Neural progenitor cell (in vitro differentiated cells): ENCODE data around the gene METTL21A. TPM values are rescaled to one million over a fixed set of nuclear protein-coding genes. Genes with fewer than 3 reads are reported as not detected.
"Not testable (repeated sequence)": the region's sequence is repeated elsewhere in the genome, so short reads cannot be mapped to it uniquely, and the experiment has no call there.

Experiments
- DNase-seq: peaks from one replicate; pipeline ENCODE4 v3.0.0-alpha.2; 2016; ENCODE audit warnings: low spot score
- H2AFZ ChIP-seq: fragments of 200-600 bp; sonication (generic); replicated peaks from 2 replicates; pipeline ENCODE4 v1.6.1; 2016; ENCODE audit warnings: antibody characterized with exemption
- H3F3A ChIP-seq: fragments of 200-600 bp; sonication (generic); 2 replicates; pipeline ENCODE4 v1.6.1; 2016; ENCODE audit warnings: antibody characterized with exemption, low read depth
- H3K27ac ChIP-seq: fragments of 200-600 bp; sonication (generic); 2 replicates; pipeline ENCODE4 v1.5.1; 2016; ENCODE audit warnings: mild to moderate bottlenecking
- H3K27me3 ChIP-seq: fragments of 200-600 bp; sonication (generic); 2 replicates; pipeline ENCODE4 v1.6.1; 2016; ENCODE audit warnings: mild to moderate bottlenecking, moderate library complexity
- H3K36me3 ChIP-seq: fragments of 200-600 bp; sonication (generic); 2 replicates; pipeline ENCODE4 v1.5.1; 2016
- H3K4me1 ChIP-seq: fragments of 200-600 bp; sonication (generic); 2 replicates; pipeline ENCODE4 v1.6.1; 2016; ENCODE audit warnings: mixed run types
- H3K4me2 ChIP-seq: fragments of 200-600 bp; sonication (generic); 2 replicates; pipeline ENCODE4 v1.6.1; 2016
- H3K4me3 ChIP-seq: fragments of 200-600 bp; sonication (generic); 2 replicates; pipeline ENCODE4 v1.5.1; 2016
- H3K79me2 ChIP-seq: fragments of 200-600 bp; sonication (generic); 2 replicates; pipeline ENCODE4 v1.6.1; 2016; ENCODE audit warnings: low read depth
- H3K9ac ChIP-seq: fragments of 200-600 bp; sonication (generic); 2 replicates; pipeline ENCODE4 v1.6.1; 2016
- H3K9me3 ChIP-seq: fragments of 200-600 bp; sonication (generic); 2 replicates; pipeline ENCODE4 v1.5.1; 2016; ENCODE audit warnings: low read depth
- H4K20me1 ChIP-seq: fragments of 200-600 bp; sonication (generic); 2 replicates; pipeline ENCODE4 v1.6.1; 2016; ENCODE audit warnings: low read depth
- H3K27ac Mint-ChIP-seq: 3 replicates; pipeline ENCODE4 v1.8.0; 2021; ENCODE audit warnings: mixed read lengths
- H3K27me3 Mint-ChIP-seq: 2 replicates; pipeline ENCODE4 v1.8.0; 2022; ENCODE audit warnings: low read depth, mild to moderate bottlenecking, inconsistent platforms, moderate library complexity, mixed read lengths; ENCODE audit not compliant: insufficient read depth
- H3K36me3 Mint-ChIP-seq: 3 replicates; pipeline ENCODE4 v1.8.0; 2021; ENCODE audit warnings: mixed read lengths
- H3K4me1 Mint-ChIP-seq: 3 replicates; pipeline ENCODE4 v1.8.0; 2021; ENCODE audit warnings: mixed read lengths
- H3K4me3 Mint-ChIP-seq: 3 replicates; pipeline ENCODE4 v1.8.0; 2021; ENCODE audit warnings: mild to moderate bottlenecking, moderate library complexity, mixed read lengths
- H3K9me3 Mint-ChIP-seq: 3 replicates; pipeline ENCODE4 v1.8.0; 2020; ENCODE audit warnings: mixed read lengths
- EZH2 ChIP-seq: fragments of 200-600 bp; sonication (generic); IDR thresholded peaks from 2 replicates; pipeline ENCODE4 v1.6.1; 2017; ENCODE audit warnings: antibody characterized with exemption, mild to moderate bottlenecking, moderate library complexity
- EZH2phosphoT487 ChIP-seq: fragments of 200-600 bp; sonication (generic); IDR thresholded peaks from 2 replicates; pipeline ENCODE4 v1.6.1; 2017; ENCODE audit warnings: antibody characterized with exemption
- total RNA-seq: library from RNA; depleted of rRNA; stranded (reverse); fragments of >200 nt; gene quantifications from 2 replicates; pipeline ENCODE4 v1.2.3, GENCODE V29; 2015; ENCODE audit warnings: low replicate concordance
- TF ChIP-seq, protein P1 (sequence below): fragments of 200-600 bp; sonication (generic); IDR thresholded peaks from 2 replicates; pipeline ENCODE4 v1.5.1; 2017; ENCODE audit warnings: antibody characterized with exemption, mild to moderate bottlenecking

The METTL21A gene
- total RNA-seq, 1 donor from 2014 or later = 65.2 TPM

DNA sequence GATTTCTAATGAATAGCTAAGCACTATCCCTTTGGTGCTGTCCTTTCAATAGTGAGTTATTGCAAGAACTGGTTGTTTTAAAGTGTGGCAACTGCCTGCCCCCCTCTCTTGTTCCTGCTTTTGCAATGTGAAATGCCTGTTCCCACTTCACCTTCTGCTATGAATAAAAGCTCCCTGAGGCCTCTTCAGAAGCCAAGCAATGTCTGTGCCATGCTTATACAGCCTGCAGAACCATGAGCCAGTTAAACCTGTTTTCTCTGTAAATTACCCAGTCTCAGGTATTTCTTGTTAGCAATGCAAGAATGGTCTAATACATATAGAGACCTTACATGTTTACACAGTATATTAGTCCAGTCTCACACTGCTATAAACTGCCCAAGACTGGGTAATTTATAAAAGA, 15.0 kb upstream of the METTL21A start:
- Histone ChIP-seq H3K36me3 (no peaks in the 10 kb centered on the region), H3K9ac (no peak overlapping the region), H3K4me2 (no peak overlapping the region), H3K9me3 (peaks cover 4% of the 10 kb centered on the region), H3K4me3 (no peak overlapping the region), H3K27me3 (no peaks in the 10 kb centered on the region), H3K79me2 (no peaks in the 10 kb centered on the region), H3F3A (no peaks in the 10 kb centered on the region), H3K4me1 (no peaks in the 10 kb centered on the region), H3K27ac (no peak overlapping the region), H2AFZ (no peak overlapping the region), H4K20me1 (no peaks in the 10 kb centered on the region)
- TF ChIP-seq EZH2 (no peak), EZH2phosphoT487 (no peak)
- TF ChIP-seq, protein P1, sequence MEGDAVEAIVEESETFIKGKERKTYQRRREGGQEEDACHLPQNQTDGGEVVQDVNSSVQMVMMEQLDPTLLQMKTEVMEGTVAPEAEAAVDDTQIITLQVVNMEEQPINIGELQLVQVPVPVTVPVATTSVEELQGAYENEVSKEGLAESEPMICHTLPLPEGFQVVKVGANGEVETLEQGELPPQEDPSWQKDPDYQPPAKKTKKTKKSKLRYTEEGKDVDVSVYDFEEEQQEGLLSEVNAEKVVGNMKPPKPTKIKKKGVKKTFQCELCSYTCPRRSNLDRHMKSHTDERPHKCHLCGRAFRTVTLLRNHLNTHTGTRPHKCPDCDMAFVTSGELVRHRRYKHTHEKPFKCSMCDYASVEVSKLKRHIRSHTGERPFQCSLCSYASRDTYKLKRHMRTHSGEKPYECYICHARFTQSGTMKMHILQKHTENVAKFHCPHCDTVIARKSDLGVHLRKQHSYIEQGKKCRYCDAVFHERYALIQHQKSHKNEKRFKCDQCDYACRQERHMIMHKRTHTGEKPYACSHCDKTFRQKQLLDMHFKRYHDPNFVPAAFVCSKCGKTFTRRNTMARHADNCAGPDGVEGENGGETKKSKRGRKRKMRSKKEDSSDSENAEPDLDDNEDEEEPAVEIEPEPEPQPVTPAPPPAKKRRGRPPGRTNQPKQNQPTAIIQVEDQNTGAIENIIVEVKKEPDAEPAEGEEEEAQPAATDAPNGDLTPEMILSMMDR = no peak
- peaks cover 6% of the 10 kb centered on the region for H3K27me3 Mint-ChIP-seq
- no peak overlapping the region for H3K4me3 Mint-ChIP-seq
- H3K36me3 Mint-ChIP-seq = no peaks in the 10 kb centered on the region
- no peaks in the 10 kb centered on the region for H3K4me1 Mint-ChIP-seq
- peaks cover 8% of the 10 kb centered on the region for H3K9me3 Mint-ChIP-seq
- no peak overlapping the region for H3K27ac Mint-ChIP-seq
- DNase-seq = no peak

DNA sequence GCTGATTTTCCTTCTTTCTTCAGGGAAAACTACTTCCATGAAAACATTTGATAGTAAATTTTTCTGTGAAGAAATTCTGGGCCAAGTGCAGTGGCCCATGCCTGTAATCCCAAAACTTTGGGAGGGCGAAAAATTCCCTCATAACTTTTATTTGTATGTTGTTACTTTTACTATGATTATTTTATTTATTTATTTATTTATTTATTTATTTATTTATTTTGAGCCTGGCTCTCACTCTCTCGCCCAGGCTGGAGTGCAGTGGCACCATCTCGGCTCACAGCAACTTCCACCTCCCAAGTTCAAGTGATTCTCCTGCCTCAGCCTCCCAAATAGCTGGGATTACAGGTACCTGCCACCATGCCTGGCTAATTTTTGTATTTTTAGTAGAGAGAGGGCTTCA, 14.1 kb upstream of the METTL21A start:
- H3K4me1 ChIP-seq, H3K9me3 ChIP-seq, H4K20me1 ChIP-seq, H3K4me1 Mint-ChIP-seq, H3F3A ChIP-seq, H3K79me2 ChIP-seq, H3K4me2 ChIP-seq, H3K27ac ChIP-seq, H3K27me3 ChIP-seq, H3K27me3 Mint-ChIP-seq, H3K36me3 ChIP-seq, H3K9me3 Mint-ChIP-seq, H3K27ac Mint-ChIP-seq, DNase-seq, H3K4me3 ChIP-seq, H3K36me3 Mint-ChIP-seq, H3K4me3 Mint-ChIP-seq, H3K9ac ChIP-seq, H2AFZ ChIP-seq: not testable (repeated sequence)

DNA sequence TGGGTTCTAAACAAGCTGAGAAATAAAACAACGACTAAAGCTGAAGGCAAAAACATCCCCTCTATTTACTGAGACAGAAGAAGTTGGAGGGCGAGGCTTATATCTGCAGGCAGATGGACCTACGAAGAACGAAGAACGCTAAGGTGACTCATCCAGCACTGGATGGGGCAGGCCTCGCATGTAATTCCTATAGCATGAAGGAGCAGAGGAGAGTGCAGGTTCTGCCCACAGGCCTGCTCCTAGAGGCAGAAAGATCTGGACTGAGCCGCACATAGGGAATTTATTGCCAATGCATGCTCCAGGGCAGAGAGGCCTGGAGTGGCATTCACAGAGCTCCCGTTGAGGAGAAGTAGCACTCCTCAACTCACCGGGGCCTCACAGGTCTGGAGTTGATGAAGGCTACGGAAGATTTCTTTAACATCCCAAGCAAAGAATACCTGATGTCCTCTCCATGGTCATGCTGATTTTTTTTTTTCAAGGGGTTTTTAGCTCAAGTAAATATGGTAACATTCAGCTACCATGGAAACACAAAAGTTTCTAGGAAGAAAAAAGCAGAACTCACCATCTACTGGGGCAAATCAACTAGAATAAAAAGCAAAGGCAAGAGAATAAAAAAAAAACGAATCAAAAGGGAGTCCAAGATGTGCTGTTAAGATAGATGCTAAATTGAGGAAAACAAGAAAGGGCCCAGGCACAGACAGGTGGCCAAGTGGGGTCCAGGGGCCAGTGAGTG, 10.4 kb upstream of the METTL21A start:
- no peak overlapping the region for H2AFZ ChIP-seq
- no peak for DNase-seq
- Mint-ChIP-seq H3K4me3 (no peak overlapping the region), H3K4me1 (peaks cover 4% of the 10 kb centered on the region), H3K9me3 (peaks cover 2% of the 10 kb centered on the region), H3K27ac (no peak overlapping the region), H3K27me3 (peaks cover 3% of the 10 kb centered on the region), H3K36me3 (no peaks in the 10 kb centered on the region)
- no peaks in the 10 kb centered on the region for H3K27me3 ChIP-seq
- H3K36me3 ChIP-seq = no peaks in the 10 kb centered on the region
- H3K79me2 ChIP-seq = no peaks in the 10 kb centered on the region
- H3K4me3 ChIP-seq = no peak overlapping the region
- H3K9me3 ChIP-seq = no peaks in the 10 kb centered on the region
- no peak overlapping the region for H3K4me2 ChIP-seq
- H3K27ac ChIP-seq = no peak overlapping the region
- no peaks in the 10 kb centered on the region for H4K20me1 ChIP-seq
- H3F3A ChIP-seq = no peaks in the 10 kb centered on the region
- no peak overlapping the region for H3K9ac ChIP-seq
- TF ChIP-seq EZH2phosphoT487 = no peak
- TF ChIP-seq, protein P1 = no peak
- no peak for TF ChIP-seq EZH2
- no peaks in the 10 kb centered on the region for H3K4me1 ChIP-seq

DNA sequence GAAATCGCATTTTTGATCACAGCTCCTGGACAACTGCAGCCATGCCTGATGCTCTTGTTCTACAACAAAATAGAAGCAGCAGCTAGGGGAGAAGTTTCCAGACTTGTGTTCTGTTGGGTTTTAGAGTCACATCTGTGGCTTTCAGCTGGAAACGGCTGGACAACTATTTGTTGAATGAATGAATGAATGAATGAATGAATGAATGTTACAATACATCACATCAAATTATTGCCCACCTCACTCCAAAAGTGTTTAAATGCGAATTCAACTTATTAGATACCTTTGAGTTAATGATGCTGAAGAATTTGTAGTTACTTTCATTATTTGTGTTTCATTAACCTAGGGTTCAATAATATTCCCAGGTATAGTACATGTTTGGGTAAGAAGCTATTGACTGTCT, 8.5 kb upstream of the METTL21A start:
- DNase-seq = no peak
- Histone ChIP-seq H3K27ac (no peak overlapping the region), H3K79me2 (no peaks in the 10 kb centered on the region), H3K27me3 (no peaks in the 10 kb centered on the region), H3K9ac (no peak overlapping the region), H2AFZ (no peak overlapping the region), H3K4me1 (no peaks in the 10 kb centered on the region), H3F3A (peaks cover 2% of the 10 kb centered on the region), H4K20me1 (no peaks in the 10 kb centered on the region), H3K4me3 (no peak overlapping the region), H3K4me2 (no peak overlapping the region), H3K9me3 (no peaks in the 10 kb centered on the region), H3K36me3 (no peaks in the 10 kb centered on the region)
- H3K27ac Mint-ChIP-seq = no peak overlapping the region
- H3K36me3 Mint-ChIP-seq = no peaks in the 10 kb centered on the region
- no peaks in the 10 kb centered on the region for H3K9me3 Mint-ChIP-seq
- peaks cover 4% of the 10 kb centered on the region for H3K4me1 Mint-ChIP-seq
- H3K27me3 Mint-ChIP-seq = peaks cover 3% of the 10 kb centered on the region
- TF ChIP-seq, protein P1 = no peak
- TF ChIP-seq EZH2 (no peak), EZH2phosphoT487 (no peak)
- H3K4me3 Mint-ChIP-seq = no peak overlapping the region
